ENCODE measurements around the gene LAMC2.
"Not testable (repeated sequence)": the region's sequence is repeated elsewhere in the genome, so short reads cannot be mapped to it uniquely, and the experiment has no call there.

Gene LAMC2

GRCh38 chr1:183239793-183240525 is 53.9 kb downstream of the LAMC2 start:
- DNase-seq, result no peak

- no peak for DNase-seq
Measured at GRCh38 chr1:183240526-183240825, 54.4 kb downstream of the LAMC2 start.

GRCh38 chr1:183240853-183241252 is 54.8 kb downstream of the LAMC2 start:
- not testable (repeated sequence) for DNase-seq

GRCh38 chr1:183241471-183241870 is 55.4 kb downstream of the LAMC2 start:
- no peak for DNase-seq

GRCh38 chr1:183242556-183242955 is 56.5 kb downstream of the LAMC2 start:
- no peak for DNase-seq

GRCh38 chr1:183243161-183244050 is 57.3 kb downstream of the LAMC2 start:
- no peak for DNase-seq

GRCh38 chr1:183244466-183244865 is 58.4 kb downstream of the LAMC2 start:
- no peak for DNase-seq

GRCh38 chr1:183245357-183245756 is 59.3 kb downstream of the LAMC2 start:
- DNase-seq, result no peak

GRCh38 chr1:183246436-183246835 is 60.4 kb downstream of the LAMC2 start:
- DNase-seq, result no peak

GRCh38 chr1:183247066-183247465 is 61.0 kb downstream of the LAMC2 start:
- no peak for DNase-seq

- no peak for DNase-seq
Measured at GRCh38 chr1:183247484-183247883, 61.4 kb downstream of the LAMC2 start.

- DNase-seq, result no peak
Measured at GRCh38 chr1:183247931-183248330, 61.9 kb downstream of the LAMC2 start.

- DNase-seq, result no peak
Measured at GRCh38 chr1:183248989-183249691, 63.1 kb downstream of the LAMC2 start.

- no peak for DNase-seq
Measured at GRCh38 chr1:183249941-183250452, 63.9 kb downstream of the LAMC2 start.

GRCh38 chr1:183251101-183251958 is 65.3 kb downstream of the LAMC2 start:
- DNase-seq, result no peak

- DNase-seq, result no peak
Measured at GRCh38 chr1:183251959-183252450, 65.9 kb downstream of the LAMC2 start.

- no peak for DNase-seq
Measured at GRCh38 chr1:183255073-183255472, 69.0 kb downstream of the LAMC2 start.

- DNase-seq, result no peak
Measured at GRCh38 chr1:183259924-183260323, 73.9 kb downstream of the LAMC2 start.

GRCh38 chr1:183262628-183263200 is 76.7 kb downstream of the LAMC2 start:
- DNase-seq, result no peak

GRCh38 chr1:183263886-183264602 is 78.0 kb downstream of the LAMC2 start:
- DNase-seq, result no peak
